GM21390 (cell line): ENCODE measurements around the gene BHLHE23.

Experiments
- ATAC-seq: cut with Tn5 transposase; IDR thresholded peaks from one replicate; pipeline ENCODE4 v1.9.1; 2021; ENCODE audit not compliant: unreplicated experiment

BHLHE23 gene

DNA sequence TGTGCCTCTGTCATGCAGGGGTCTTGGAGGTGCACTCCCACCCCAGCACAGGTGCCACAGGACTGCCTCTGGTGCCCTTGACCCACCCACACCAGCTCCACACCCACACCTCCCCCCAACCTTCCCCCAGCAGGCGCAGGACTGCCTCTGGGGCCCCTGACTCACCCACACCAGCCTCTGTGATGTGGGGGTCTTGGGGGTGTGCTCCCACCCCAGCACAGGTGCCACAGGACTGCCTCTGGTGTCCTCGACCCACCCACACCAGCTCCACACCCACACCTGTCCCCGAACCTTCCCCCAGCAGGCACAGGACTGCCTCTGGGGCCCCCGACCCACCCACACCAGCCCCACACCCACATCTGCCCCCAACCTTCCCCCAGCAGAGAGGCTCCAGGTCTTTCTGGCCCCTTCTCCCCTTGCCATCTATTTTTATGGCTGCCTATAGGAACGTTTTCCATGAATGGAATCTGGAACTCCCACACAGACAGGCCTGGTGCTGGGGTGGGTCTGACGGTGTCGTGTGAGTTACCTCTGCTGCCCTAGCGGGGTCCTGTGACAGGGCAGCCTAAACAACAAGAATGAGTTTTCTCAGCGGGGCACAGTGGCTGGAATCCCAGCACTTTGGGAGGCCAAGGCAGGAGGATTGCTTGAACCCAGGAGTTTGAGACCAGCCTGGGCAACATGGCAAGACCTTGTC, 30.8 kb downstream of the BHLHE23 start:
- no peak for ATAC-seq

DNA sequence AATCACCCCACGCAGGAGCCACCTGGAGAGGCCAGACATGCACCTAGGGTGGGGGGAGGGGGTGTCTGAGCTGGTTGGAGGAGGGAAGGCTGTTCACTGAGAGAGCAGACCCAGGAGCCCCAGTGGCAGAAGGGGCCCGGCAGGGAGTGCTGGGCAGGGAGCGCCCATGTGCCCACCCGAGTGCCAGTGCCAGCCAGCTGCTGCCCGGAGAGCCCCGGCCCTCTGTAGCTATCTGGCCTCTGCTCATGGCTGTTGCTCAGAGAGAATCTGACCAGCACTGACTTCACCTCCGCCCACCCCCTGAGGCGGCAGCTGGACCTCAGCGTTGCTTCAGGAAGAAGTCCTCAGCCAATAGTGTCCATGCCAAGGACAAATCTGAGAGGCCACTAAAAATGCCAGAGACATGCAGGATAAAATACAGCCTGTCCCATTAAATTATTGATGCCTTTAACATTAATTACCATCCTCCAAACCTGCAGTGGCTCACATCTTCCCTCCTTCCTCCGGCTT, 31.5 kb downstream of the BHLHE23 start:
- no peak for ATAC-seq

DNA sequence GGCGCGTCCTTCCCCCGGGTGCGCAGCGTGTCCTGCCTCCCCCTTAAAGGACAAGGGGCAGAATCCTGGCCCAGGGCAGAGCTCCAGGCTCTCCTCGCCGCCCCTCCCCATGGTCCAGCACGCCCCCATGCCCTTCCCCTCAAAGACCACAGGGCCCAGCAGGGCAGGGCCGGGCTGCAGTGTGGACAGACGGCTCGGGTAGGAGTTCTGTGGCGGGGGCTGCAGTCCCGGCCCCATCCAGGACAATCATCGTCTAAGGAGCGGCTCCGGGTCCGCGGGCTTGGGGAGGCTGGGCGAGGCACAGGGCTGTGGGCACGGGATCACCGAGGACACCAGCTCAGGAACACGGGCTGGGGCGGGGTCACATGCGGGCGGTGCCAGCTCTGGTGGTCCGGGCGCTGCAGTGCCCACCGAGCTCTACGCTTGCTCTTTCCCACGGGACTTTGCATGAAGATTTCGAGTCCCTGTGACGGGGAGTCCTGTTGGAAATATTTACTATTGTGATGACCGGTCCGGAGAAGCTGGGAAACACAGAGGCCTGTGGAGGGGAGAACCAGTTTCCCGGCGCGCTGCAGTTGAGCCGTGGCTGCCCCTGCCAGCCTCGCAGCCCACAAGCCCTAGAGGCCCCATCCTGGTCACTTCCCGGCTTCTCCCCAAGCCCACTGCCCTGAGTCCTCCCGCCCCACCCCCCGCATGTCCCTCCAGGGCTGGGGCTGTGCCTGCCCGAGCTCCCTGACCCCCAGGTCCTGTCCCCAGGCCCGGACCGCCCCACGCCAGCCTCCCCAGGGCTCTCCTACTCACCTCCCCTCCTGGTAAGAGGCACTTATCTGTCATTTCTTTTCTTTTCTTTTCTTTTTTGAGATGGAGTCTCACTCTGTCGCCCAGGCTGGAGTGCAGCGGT, 33.7 kb downstream of the BHLHE23 start:
- ATAC-seq = no peak

DNA sequence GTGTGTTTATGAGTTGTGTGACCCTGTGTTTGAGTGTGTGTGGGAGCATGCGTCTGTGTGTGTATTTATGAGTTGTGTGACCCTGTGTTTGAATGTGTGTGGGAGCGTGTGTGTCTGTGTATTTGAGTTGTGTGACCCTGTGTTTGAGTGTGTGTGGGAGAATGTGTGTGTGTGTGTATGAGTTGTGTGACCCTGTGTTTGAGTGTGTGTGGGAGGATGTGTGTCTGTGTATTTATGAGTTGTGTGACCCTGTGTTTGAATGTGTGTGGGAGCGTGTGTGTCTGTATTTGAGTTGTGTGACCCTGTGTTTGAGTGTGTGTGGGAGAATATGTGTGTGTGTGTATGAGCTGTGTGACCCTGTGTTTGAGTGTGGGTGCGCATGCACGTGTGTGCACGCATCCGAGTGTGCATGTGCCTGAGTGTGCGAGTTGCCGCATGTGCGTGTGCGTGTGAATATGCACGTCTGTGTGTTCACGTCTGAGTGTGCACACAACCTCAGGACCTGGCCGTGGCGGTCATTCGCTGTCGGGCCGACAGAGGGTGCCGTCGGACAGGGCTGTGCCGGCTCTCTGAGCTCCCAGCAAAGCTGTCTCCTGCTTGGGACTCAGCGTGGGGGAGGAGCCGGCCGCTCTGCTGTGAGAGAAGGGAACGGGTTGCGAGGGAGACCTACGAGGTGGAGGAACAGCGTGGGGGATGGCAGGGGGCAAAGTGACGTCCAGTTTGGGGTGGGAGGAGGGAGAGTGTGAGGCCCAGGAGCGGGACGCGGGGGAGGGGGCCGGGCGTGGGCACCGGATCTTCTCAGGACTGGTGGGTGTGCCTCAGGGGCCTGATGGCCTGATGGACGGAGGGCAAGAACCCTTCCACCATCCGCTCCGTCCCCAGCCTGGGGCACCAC, 34.6 kb downstream of the BHLHE23 start:
- peak; percentile 81 for ATAC-seq

DNA sequence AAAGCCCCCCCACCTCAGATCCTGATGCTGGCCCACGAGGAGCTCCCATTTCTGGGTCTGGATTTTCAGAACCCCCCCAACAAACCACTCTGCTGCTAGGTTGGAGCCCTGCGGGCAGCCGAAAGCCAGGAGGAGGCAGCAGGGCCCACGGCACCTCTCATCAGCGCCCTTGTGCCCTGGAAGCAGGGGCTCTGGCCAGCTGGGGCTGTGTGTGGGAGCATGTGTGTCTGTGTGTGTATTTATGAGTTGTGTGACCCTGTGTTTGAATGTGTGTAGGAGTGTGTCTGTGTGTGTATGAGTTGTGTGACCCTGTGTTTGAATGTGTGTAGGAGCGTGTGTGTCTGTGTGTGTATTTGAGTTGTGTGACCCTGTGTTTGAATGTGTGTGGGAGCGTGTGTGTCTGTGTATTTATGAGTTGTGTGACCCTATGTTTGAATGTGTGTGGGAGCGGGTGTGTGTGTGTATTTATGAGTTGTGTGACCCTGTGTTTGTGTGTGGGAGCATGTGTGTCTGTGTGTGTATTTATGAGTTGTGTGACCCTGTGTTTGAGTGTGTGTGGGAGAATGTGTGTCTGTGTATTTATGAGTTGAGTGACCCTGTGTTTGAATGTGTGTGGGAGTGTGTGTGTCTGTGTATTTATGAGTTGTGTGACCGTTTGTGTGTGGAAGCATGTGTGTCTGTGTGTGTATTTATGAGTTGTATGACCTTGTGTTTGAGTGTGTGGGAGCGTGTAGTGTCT, 35.4 kb downstream of the BHLHE23 start:
- no peak for ATAC-seq

DNA sequence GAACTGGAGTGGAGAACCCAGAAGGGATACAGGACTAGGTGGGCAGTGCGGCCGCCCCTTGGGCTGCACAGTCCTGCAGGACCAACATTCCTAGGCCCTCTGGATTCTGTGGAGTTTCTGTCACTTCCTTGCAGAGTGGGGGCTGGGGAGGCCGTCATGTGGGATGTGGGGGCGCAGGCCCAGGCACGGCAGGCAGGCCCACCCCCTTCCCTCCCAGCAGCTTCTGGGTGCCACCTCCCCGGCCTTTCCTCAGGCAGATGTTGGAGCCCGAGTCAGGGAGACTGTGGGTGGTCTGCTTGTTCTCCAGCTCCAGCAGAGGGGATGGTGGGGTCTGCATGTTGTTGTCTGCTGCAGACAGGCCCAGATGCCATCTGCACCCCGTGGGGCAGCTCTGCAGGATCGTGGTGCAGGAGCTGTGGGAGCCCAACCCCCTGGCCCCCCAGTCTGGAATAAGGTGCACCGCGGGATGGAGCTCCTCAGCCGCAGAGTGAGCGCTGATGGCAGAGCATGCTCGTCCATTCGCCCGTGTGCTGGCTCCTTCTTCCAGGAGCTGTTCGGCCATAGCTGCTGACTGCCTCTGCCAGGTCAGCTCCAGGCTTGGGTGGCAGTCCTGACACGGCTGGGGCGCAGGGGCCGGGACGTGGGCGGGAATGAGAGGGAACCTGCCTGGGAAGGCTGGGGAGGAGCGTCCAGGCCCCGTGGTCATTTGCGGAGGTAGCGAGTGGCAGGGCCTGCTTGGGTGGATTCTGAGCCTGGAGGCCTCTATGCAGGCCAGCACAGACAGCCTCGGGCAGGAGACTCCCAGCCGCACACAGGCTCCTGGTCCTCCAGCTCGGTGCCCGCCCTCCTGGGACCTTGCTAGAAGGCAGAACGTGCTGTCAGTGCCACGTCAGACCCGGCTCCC, 36.2 kb downstream of the BHLHE23 start:
- ATAC-seq = no peak

DNA sequence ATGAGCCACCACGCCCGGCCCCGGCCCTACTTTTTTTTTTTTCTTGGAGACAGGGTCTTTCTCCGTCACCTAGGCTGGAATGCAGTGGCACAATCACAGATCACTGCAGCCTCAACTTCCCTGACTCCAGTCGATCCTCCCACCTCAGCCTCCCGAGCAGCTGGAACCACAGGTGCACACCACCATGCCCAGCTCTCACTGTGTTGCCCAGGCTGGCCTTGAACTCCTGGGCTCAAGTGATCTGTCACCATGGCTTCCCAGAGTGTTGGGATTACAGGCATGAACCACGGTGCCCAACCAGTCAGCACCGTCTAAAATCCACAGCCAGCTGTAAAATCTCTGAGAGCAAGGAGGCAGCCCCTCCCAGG, 36.8 kb downstream of the BHLHE23 start:
- no peak for ATAC-seq

DNA sequence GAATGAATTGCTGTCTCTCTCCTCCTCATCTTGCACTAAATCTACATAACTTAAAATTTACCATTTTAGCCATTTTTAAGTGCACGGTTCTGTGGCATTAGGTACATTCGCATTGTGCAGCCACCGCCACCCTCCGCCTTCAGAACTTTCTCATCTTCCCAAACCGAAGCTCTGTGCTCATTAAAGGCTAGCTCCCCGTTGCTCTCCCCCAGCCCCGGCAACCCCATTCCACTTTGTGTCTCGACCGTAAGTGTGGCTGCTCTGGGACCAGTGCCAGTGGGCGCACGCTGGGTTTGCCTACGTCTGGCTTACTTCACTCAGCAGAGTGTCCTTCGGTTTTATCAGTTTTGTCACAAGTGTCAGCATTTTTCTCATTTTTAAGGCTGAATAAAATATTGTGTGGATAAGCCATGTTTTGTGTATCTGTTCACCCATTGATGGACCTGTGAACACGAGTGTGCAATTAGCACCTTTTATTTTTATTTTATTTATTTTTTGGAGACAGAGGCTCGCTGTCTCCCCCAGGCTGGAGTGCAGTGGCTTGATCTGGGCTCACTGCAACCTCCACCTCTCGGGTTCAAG, 37.5 kb downstream of the BHLHE23 start:
- no peak for ATAC-seq

DNA sequence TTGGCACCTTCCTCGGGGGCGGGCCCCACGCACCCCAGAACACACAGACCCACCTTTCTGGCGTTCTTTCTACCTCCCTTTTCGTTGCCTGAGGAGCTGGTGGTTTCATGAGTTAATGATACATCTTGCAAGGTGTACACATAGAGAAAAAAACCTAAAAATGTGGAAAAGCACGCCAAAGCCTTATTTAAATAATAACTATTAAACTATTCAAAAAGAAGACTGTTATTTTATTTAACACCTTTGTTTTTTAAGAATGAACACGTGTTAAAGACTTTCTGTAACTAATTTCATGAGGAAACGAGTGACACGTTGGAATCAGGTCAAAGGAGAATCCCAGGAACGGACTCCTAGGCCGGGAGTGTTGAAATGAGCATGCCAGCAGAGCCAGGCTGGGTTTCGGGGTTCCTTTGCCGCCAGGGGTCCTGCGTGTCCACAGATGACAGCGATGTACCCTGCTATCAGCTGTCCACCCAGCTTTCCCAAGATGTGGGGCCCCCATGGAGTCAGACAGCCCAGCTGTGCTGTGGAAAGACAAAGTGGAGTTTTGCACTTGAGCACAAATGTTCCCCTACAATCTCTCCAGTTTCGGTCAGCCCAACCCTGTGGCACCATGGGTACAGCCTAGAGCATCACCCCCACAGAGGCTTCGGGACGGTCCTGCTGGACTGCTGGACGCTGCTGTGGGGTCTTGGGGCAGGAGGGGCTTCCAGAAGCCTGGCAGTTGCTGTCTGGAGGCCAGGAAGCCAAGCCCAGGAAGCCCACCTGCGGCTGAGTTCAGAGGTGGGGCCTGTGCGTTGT, 38.2 kb downstream of the BHLHE23 start:
- no peak for ATAC-seq

DNA sequence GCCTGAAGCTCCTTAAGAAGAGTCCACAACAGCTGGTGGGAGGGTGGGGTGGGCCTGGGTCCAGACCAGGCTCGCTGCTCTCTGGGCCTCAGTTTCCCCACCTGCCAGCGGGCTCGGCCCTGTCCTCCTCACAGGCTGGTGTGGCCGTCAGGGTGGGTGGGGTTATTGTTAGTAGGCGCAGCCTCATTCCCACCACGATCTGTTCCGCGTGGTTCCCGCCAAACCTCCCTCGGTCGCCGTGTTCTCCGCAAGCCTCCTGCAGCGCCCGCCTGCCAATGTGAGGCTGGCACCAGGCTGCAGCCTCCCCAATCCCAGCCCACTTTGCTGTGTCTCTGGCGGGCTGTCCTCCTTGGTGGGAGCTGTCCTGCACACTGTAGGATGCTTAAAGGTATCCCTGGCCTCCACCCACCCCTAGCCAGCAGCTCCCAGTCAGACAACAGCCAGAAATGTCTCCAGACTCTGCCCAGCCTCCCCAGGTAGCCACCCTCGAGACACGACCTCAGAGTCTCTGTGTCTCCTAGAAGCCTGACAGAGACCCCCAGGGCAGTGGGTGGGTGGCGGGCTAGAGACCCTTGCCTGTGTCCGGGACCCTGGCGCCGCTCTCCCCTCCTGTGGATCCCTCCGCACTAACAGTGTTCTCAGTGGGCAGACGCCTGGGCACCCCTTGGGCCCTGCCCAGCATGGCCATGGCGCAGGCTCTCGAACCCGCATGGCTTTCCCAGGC, 39.0 kb downstream of the BHLHE23 start:
- ATAC-seq = no peak

DNA sequence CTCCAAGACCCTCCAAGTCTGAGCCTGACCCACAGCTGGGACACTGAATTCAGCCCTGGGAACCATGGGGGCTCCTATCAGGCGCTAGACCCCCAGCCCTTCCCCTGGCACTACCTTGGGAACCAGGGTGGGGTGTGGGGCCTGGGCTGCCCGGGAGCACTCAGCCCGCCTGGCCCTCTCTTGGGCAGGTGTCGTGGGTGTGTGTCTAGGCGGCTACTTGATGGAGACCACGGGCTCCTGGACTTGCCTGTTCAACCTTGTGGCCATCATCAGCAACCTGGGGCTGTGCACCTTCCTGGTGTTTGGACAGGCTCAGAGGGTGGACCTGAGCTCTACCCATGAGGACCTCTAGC, 39.6 kb downstream of the BHLHE23 start:
- no peak for ATAC-seq

DNA sequence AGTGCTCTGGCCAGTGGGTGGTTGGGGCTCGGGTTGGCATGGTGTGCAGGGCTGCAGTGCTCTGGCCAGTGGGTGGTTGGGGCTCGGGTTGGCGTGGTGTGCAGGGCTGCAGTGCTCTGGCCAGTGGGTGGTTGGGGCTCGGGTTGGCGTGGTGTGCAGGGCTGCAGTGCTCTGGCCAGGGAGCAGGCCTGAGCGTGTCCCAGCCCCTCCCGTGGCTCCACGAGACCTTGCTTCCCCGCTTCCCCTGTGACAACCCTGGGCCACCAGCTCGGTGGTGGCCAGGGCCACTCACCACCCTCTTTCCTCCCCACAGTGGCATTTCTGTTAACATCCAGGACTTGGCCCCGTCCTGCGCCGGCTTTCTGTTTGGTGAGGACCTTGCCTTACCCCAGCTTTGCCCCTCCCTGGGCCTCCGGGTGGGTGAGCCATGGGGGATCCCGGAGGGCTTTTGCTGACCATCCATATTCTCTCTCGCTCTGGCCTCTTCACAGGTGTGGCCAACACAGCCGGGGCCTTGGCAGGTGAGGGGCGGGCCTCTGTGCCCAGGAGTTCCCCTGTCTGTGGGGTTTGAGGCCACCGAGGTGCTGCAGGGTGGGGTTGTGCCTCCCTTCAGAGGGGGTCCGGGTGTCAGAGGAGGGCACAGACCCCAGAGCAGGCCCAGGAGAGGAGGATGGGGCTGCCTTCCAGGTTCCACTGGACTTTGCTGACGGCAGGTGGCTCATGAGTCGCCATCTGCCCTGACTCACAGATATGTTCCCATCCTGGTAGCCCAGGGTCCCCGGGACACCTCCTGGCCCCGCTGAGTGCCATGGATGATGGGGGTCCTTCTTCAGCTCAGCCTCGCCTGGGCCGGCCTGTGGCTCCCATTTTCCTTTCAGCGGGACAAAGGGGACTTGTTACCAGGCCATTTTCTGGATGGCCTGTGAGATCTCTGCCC, 40.3 kb downstream of the BHLHE23 start:
- no peak for ATAC-seq

DNA sequence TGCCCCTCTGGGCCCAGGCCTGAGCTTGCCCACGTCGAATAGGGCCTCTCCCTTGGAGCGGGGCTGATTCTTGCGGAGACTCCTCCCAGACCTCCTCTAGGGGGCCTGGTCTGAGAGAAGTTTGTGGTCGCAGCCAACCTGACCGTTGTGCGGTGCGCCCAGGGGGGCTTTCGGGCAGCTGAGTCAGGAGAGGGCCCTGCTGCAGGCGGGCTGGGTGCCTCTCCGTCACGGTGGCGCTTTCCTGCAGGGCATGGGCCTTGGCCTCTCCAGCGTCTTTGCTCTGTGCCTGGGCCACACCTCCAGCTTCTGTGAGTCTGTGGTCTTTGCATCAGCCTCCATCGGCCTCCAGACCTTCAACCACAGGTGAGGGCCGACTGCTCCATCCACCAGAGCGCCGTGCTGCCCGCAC, 41.4 kb downstream of the BHLHE23 start:
- no peak for ATAC-seq

DNA sequence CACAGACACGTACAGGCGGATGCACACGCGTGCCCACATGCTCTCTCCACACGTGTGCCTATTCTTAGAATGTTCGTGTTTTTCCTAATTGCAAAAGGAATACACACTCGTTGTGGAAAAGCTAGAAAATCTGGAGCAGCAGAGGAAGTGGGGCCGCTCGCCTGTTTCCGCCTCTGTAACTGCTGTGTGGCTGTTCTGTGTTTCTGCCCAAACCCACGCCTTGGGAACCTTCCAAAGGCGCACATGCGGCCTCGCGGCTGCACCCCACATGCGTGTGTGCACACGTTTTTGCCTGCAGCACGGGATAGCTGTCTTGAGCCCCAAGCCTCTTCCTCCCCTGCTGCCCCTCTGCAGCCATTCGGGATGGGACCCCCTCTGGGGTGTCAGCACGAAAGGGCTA, 42.1 kb downstream of the BHLHE23 start:
- no peak for ATAC-seq

DNA sequence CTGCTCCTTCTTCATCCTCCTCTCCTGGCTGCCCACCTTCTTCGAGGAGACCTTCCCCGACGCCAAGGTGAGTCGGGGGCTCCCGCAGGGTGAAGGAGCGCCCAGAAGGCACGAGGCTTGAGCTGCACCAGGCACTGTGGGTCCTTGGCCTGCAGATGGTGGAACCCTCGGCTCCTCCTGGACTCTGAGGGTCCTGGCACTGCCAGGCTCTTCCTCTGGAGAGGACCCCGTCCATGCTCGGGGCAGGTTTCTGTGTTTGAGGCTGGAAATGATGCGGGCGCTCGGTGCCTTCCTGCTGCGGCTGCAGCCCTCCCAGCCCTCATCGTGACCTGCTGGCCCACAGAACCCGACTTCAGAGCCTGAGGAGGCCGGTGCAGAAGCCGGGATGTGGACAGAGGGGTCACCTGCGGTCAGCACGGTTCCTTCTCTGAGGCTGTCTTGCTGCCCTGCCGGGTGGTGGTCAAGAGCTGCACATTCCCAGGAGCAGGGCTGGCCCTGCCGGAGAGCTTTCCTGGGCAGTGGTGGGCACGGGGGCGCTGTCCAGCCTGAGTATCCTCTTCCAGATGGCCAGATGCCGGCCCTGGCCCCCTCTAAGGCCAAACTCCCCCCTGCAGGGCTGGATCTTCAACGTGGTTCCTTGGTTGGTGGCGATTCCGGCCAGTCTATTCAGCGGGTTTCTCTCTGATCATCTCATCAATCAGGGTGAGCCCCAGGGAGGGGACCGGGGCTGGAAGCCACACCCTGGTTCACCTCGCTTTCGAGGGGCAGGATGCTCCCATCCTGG, 43.0 kb downstream of the BHLHE23 start:
- no peak for ATAC-seq
